Right ventricle myocardium superior (tissue), 1 donor: Measurements from ENCODE around the gene PPM1M. TPM values are rescaled to one million over a fixed set of nuclear protein-coding genes. Genes with fewer than 3 reads are reported as not detected.

ENCODE experiments used
- ATAC-seq: fragments of 200-7000 bp; cut with Tn5 transposase; one replicate; pipeline ENCODE4 v1.9.1; 2020; ENCODE audit warnings: mild to moderate bottlenecking; ENCODE audit not compliant: poor library complexity
- DNase-seq: peaks from one replicate; pipeline ENCODE4 v3.0.0-alpha.2; 2020
- intact Hi-C: fragments of 100-400 bp; cut with DNase I; formaldehyde crosslinking; loops from one replicate; pipeline ENCODE4 v1.11.2; 2022
- microRNA-seq: library from miRNA; unstranded; fragments of <30 nt; microRNA quantifications from one replicate; pipeline ENCODE4 v1.2.0, GENCODE V29; 2020
- total RNA-seq: library from RNA; stranded (reverse); fragmentation: NEBNext Ultra II Directional; extraction: Animal tissue kit (Norgen Biotek cat#: 25700); gene quantifications from one replicate; pipeline ENCODE4 v1.2.1, GENCODE V29; 2021
- donor health status: DM: no; HTN: yes; CAD: no; lungs with severe emphysema.

The PPM1M gene
- total RNA-seq, 1 donor from 2014 or later, result 8.4 TPM

- intact Hi-C loops, result no loop called here
- ATAC-seq (no peak), DNase-seq (no peak)
Observed at GRCh38 chr3:52298149-52299098, 52.9 kb downstream of the PPM1M start.

- DNase-seq, result no peak
- intact Hi-C loops, result no loop called here
- ATAC-seq, result peak; percentile 8
Observed at GRCh38 chr3:52299247-52299878, 53.8 kb downstream of the PPM1M start.

Small RNA genes within 50 kb of the gene (microRNA-seq; reads per million reads assigned to microRNA genes)
- gene MIR135A1 (not detected), gene MIRLET7G (32,791 reads per million, percentile 98 among the genes with 10 or more reads in this experiment)

Other genes starting within 250 kb of the PPM1M start
- 594 TPM for gene RPL29, start 249.9 kb upstream of the PPM1M start, total RNA-seq
- 23.2 TPM for gene DUSP7, start 189.2 kb upstream of the PPM1M start, total RNA-seq
- gene POC1A, start 91.3 kb upstream of the PPM1M start, total RNA-seq, result 1.5 TPM
- gene ALAS1, start 47.6 kb upstream of the PPM1M start, total RNA-seq, result 160 TPM
- gene TLR9, start 20.1 kb upstream of the PPM1M start, total RNA-seq, result 0.32 TPM
- gene TWF2, start 6.6 kb upstream of the PPM1M start, total RNA-seq, result 131 TPM
- gene WDR82, start 32.9 kb downstream of the PPM1M start, total RNA-seq, result 61.0 TPM
- gene GLYCTK, start 42.1 kb downstream of the PPM1M start, total RNA-seq, result 5.3 TPM
- gene DNAH1, start 70.6 kb downstream of the PPM1M start, total RNA-seq, result 1.9 TPM
- 46.2 TPM for gene BAP1, start 164.2 kb downstream of the PPM1M start, total RNA-seq
- 16.8 TPM for gene PHF7, start 164.9 kb downstream of the PPM1M start, total RNA-seq
- 10.4 TPM for gene SEMA3G, start 199.3 kb downstream of the PPM1M start, total RNA-seq
- gene TNNC1, start 208.3 kb downstream of the PPM1M start, total RNA-seq, result 7,948 TPM
- 46.0 TPM for gene NISCH, start 209.8 kb downstream of the PPM1M start, total RNA-seq
- 74.7 TPM for gene STAB1, start 249.6 kb downstream of the PPM1M start, total RNA-seq